ENCODE results near the gene FARP1.

The FARP1 gene

GRCh38 chr13:98428256-98428966 lies 285.5 kb downstream of the FARP1 start:
- no peak for DNase-seq (ENCODE audit: low spot score)

- no peak for DNase-seq (ENCODE audit: low spot score)
These were observed 286.2 kb downstream of the FARP1 start for GRCh38 chr13:98429081-98429480.

GRCh38 chr13:98429531-98429930 lies 286.6 kb downstream of the FARP1 start:
- DNase-seq (ENCODE audit: low spot score) = no peak

GRCh38 chr13:98429977-98430736 lies 287.3 kb downstream of the FARP1 start:
- DNase-seq (ENCODE audit: low spot score) = no peak

- no peak for DNase-seq (ENCODE audit: low spot score)
These were observed 289.7 kb downstream of the FARP1 start for GRCh38 chr13:98432638-98433037.

DNA sequence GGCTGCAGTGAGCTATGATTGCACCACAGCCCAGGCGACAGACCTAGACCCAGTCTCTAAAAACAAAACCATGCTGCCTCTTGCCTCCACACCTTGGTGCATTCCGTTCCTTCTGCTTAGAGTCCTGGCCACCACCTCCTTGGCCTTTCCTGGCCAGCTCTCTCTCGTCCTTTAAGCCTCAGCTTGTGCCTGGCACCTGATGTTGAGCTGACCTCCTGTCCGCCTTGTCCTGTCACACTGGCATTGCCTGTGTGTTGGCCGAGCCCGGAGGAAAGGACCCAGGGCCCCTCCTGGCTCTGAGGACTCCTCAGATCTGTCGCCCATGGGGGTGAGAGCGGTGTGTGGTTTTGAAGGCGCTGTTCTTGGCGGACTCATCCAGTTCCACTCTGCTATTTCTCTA lies 290.8 kb downstream of the FARP1 start:
- DNase-seq (ENCODE audit: low spot score) = no peak

DNA sequence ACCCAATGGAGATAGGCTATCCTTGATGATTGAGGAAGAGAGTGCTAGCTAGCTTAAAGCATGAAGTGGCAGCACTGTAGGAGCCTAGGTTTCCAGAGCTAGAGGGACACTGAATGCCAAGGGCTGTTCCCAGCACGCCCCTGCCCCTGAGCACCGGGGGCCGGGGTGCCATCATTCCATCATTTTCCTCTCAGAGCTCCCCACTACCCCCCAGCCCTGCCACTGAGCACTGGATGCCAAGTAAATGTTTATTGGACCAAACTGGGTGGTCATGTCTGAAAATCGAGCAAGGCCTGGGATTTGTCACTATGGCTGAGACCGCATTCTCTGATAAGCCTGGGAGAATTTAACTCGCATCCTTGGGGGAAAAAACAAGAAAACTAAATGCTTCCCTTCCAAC lies 291.2 kb downstream of the FARP1 start:
- DNase-seq (ENCODE audit: low spot score) = no peak

DNA sequence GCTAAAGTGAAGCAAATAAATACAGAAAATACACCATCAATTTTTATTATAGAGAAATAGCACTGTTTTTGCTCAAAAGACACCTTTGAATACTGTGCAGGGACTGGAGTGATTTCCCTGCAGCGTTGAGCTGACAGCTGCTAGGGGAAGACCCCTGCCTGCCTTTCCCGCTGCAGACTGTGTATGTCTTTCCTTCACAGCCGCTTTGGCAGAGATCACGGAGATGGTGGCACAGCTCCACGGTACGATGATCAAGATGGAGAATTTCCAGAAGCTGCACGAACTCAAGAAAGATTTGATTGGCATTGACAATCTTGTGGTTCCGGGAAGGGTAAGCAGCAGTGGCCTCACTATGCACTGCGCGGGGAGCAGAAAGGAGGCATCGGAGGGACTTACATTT lies 292.5 kb downstream of the FARP1 start:
- DNase-seq (ENCODE audit: low spot score) = no peak

DNA sequence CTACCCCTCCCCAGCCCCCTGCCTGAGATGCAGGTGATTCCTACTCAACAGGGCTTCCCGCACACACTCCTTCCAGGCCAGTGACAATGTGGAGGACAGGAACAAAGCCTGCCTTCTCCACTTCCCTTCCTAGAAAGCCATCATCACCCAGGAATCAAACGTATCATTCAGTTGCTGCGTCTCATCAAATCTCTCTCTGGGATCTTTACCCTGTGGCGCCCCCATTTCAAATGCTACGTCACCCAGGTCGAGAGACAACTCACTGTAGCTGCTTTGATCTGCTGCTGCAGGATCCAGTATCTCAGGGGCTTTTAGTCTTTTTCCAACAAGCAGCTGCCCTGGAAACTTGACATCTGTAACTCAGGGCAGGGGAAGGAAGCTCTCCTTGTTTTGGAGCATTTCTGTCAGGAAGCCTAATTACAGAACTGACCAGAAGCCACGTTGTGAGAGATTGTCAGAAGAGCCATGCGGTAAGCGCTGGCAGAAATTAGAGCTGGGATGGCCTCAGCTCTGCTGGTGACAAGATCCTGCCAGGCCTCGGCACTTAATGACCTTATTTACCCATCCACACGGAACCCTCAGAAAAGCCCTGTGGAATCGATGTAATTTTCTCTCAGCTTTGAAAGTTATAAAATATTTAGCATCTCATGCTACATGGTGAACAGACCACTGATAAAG lies 293.5 kb downstream of the FARP1 start:
- no peak for DNase-seq (ENCODE audit: low spot score)

- no peak for DNase-seq (ENCODE audit: low spot score)
These were observed 295.6 kb downstream of the FARP1 start for GRCh38 chr13:98438246-98439125.

DNA sequence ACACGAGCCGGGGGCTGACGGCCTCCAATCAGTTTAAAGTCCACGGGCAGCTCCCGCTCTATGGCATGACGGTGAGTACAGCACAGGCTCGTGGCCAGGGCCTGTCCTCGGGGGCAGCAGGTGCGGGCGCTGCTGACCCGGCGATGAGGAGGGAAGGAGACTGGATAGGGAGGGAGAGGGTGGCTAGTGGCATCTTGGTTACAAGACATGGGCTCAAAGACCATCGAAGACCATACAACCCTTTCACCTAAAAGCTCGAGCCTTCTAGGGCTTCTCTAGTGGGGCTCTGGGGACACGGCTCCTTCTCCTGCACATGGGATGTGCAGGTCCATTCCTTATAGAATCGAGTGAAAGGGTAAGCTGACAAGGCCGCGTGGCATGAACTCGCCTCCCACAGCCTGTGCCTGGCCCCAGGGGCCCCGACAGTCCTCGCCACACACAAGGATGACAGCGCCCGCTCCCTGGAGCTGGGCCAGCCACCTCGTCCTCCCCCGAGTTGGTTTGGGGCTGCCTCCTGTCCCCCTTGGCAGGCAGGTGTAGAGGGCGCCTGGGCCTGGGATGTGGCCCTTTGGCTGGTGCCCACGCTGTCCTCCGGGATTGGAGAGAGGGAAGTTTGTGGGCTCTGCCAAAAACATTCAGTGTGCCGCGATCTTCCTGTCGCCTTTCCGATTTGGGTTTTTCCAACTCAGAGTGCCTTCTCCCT lies 296.4 kb downstream of the FARP1 start:
- DNase-seq (ENCODE audit: low spot score) = no peak

DNA sequence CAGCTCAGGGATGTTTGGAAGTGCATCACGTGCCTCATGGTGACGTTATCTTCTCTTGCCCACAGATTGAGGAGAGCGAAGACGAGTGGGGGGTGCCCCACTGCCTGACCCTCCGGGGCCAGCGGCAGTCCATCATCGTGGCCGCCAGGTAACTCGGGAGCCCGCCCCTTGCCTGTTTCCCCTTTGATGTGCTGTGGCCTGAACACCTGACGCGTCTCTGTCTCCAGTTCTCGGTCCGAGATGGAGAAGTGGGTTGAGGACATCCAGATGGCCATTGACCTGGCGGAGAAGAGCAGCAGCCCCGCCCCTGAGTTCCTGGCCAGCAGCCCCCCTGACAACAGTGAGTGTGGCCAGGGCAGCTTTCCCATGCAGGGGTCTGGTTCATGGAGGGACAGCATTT lies 297.0 kb downstream of the FARP1 start:
- DNase-seq (ENCODE audit: low spot score) = no peak

DNA sequence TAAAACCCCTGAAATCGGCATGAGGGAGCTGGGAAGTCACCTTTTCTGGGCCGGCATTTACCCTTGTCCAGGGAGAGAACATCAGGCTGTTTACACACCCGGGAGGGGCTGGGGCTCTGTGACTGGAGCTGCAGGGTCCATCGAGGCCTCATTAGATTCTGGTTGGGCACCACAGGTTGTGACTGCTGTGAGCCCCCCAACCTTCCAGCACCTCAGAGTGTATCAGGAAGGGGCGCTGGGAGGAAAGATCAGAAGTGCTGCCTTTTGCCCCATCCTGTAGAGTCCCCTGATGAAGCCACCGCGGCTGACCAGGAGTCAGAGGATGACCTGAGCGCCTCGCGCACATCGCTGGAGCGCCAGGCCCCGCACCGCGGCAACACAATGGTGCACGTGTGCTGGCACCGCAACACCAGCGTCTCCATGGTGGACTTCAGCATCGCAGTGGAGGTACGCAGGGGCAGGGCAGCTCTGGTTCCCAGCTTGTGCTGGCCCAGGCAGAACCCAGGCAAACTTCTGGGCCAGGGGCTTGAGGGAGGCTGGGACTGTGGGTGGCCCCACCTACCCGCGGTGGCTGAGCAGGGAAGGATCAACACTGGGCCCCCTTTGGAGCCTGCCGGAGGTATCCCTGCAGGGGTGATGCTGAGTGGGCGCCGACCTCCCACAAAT lies 297.6 kb downstream of the FARP1 start:
- no peak for DNase-seq (ENCODE audit: low spot score)

DNA sequence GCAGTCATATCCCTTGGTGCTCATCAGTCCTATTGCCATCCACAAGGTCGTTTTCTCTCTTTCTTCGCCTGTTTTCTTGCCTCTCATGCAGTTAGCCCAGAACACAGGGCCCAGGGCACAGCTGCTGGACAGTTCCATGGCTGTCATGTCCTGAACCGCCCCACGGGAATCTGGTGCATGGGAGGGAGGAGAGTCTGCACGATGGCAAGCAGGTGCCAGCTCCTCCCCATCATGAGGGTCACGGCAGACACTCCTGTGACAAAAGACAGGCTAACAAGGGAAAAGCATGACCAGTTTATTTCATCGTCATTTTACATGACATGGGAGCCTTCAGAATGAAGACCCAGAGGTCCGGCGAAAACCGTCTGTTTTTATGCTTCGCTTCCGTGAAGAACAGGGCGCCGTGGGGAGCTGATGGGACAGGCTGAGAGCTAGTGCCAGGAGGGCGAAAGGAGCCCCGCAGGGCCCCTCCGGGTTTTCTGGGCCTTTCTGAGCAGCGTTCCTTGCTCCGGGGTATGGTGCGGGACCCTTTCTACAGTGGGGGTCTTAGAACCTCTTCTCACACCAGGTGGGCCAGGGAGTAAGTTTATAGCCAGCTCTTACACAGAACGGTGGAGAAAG lies 298.3 kb downstream of the FARP1 start:
- no peak for DNase-seq (ENCODE audit: low spot score)

DNA sequence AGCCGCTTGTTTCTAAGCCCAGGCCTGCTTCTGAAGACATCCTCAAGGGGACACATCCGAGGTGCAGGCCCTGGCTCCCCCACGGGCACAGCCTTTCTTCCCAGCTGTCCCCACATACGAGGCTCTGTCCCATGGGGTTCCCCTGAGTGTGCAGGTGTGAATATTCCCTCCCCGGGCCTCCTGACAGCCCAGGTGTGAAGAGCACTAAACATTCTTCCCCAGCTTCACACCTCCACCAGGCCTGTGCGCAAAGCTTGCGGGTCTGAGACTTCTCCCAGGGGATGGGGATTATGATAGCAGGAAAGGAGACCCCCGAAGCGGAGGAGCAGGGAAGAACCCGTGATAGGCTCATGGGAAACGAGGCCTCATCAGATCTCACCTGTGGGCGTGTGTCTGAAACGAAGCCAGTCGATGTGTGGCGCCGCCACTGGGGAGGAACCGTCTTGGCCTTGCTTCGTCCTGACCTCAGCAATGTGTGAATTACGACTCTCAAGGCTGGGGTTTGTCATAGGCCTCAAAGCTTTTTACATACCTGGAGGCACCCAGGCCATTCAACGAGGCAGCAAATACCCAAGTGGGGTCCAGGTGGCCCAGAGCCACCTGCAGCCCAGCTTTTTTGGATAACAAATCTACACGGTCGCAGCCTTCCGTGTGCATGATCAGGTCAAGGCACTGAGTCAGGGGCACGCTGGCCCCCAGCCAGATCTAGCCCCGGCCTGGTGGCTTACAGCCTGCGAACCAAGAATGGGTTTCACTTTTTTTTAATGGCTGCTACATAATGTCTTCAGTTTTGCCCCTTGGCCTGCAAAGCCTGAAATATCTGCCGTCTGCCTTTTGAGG lies 299.7 kb downstream of the FARP1 start:
- no peak for DNase-seq (ENCODE audit: low spot score)

DNA sequence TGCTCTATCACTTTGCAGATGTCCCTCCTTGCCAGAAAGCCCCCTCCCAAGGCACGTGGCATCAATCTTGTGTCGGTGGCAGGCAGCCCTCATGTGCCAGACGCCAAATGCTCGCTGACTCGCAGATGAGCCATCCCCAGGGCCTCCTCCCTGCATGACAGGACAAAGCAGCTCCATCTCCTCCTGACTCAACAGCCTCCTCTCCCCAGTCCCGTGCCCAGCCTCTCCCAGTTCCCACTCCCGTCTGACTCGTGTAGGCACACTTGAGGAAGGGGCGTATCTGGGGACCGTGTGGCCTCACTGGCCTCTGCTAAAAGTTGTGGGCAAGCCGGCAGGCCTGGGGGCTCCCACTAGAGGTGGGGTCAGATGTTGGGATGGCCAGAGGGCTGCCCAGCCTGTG lies 300.4 kb downstream of the FARP1 start:
- peak; percentile 74 for DNase-seq (ENCODE audit: low spot score)

DNA sequence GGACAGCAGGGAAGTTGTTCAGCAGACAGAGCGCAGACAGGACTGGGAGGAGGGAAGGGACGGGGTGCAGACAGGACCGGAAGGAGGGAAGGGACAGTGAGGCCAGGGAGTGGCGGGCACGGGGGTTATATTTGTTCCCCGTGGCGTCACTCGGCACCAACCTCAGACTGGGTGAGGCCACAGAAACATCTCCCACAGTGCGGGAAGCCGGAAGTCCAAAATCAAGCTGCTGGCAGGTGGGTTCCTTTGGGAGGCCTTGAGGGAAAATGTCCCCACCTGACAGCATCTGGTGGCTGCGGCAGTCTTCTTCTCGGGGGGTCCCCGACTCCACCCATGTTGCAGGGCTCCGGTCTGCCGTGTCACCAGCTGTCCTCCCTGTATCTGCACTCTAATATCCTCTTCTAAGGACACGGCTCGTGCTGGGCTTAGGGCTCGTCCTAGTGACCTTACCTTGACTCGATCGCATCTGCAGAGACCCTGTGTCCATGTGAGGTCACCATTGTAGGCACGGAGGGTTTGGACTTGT lies 301.0 kb downstream of the FARP1 start:
- no peak for DNase-seq (ENCODE audit: low spot score)

DNA sequence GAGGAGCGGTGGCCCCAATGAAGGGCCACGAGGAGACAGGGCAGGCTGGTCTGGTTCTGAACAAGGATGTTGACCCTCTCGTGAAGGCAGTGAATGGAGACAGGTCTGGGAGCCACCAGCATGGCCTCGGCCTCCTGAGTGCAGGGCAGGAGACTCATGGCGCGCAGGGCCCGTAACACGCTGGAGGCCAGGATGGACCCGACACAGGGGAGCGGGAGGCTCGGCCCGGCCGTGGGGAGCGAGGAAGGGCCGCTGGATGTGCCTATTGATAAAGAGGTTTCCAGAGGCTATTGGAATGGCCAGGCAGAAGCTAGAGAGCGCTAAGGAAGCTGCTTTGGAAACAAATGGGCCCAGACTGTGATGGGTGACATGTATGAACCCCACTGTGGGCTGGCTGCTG lies 301.5 kb downstream of the FARP1 start:
- no peak for DNase-seq (ENCODE audit: low spot score)
